Endodermal cell (in vitro differentiated cells): ENCODE measurements around the gene TMEM273. TPM values are rescaled to one million over a fixed set of nuclear protein-coding genes. Genes with fewer than 3 reads are reported as not detected.

Experiments
- DNase-seq: peaks from one replicate; pipeline ENCODE4 v3.0.0-alpha.2; 2017
- H3K27ac ChIP-seq: 2 replicates; pipeline ENCODE4 v1.5.1; 2013; ENCODE audit warnings: mild to moderate bottlenecking, low read depth, low read length, moderate library complexity
- H3K27me3 ChIP-seq: 2 replicates; pipeline ENCODE4 v1.6.1; 2013; ENCODE audit warnings: mild to moderate bottlenecking, low read length, moderate library complexity; ENCODE audit not compliant: insufficient read depth, control insufficient read depth, poor library complexity, severe bottlenecking
- H3K36me3 ChIP-seq: 2 replicates; pipeline ENCODE4 v1.7.0; 2013; ENCODE audit warnings: mild to moderate bottlenecking, low read length, moderate library complexity; ENCODE audit not compliant: control insufficient read depth, insufficient read depth
- H3K4me1 ChIP-seq: one replicate; pipeline ENCODE4 v1.7.0; 2013; ENCODE audit warnings: low read length; ENCODE audit not compliant: control insufficient read depth, insufficient read depth
- H3K4me3 ChIP-seq: 2 replicates; pipeline ENCODE4 v1.5.1; 2013; ENCODE audit warnings: mild to moderate bottlenecking, low read length, moderate library complexity
- H3K9ac ChIP-seq: 2 replicates; pipeline ENCODE4 v1.6.1; 2013; ENCODE audit warnings: mild to moderate bottlenecking, low read length, moderate library complexity; ENCODE audit not compliant: poor library complexity, severe bottlenecking; ENCODE audit errors: extremely low read depth
- H3K9me3 ChIP-seq: 2 replicates; pipeline ENCODE4 v1.6.1; 2013; ENCODE audit warnings: mild to moderate bottlenecking, low read length, moderate library complexity; ENCODE audit not compliant: control insufficient read depth
- H3K27ac Mint-ChIP-seq: 2 replicates; pipeline ENCODE4 v1.8.0; 2020; ENCODE audit warnings: mixed read lengths
- H3K27me3 Mint-ChIP-seq: 2 replicates; pipeline ENCODE4 v1.8.0; 2021; ENCODE audit warnings: mild to moderate bottlenecking, mixed read lengths; ENCODE audit not compliant: insufficient read depth
- H3K36me3 Mint-ChIP-seq: 2 replicates; pipeline ENCODE4 v1.8.0; 2020; ENCODE audit warnings: low read depth, mixed read lengths
- H3K4me1 Mint-ChIP-seq: 2 replicates; pipeline ENCODE4 v1.8.0; 2020; ENCODE audit warnings: mixed read lengths
- H3K4me3 Mint-ChIP-seq: 2 replicates; pipeline ENCODE4 v1.8.0; 2020; ENCODE audit warnings: mild to moderate bottlenecking, moderate library complexity, mixed read lengths
- H3K9me3 Mint-ChIP-seq: 2 replicates; pipeline ENCODE4 v1.8.0; 2020; ENCODE audit warnings: mild to moderate bottlenecking, mixed read lengths
- WGBS, 2 experiments: methylation state at CpG; one replicate each; pipeline versions ENCODE4 v1.1.5 to v1.1.7; 2013; ENCODE audit warnings: missing lambda C conversion rate in 2 of 2, mixed read lengths in 1 of 2; ENCODE audit not compliant: insufficient coverage in 1 of 2, insufficient read length in 1 of 2; 5-methylcytosine and 5-hydroxymethylcytosine counted together
- total RNA-seq, 2 donors: library from RNA; stranded (reverse); fragmentation: NEBNext Ultra II Directional in 1 of 2; extraction: Animal tissue kit (Norgen Biotek cat#: 25700) in 1 of 2; gene quantifications; 2 replicates in 1 of 2; 3 replicates in 1 of 2; pipeline ENCODE4 v1.2.1, GENCODE V29; 2021
- TF ChIP-seq, protein P1 (sequence below): fragments of 200-600 bp; sonication (generic); conservative IDR thresholded peaks from 2 replicates; pipeline ENCODE4 v1.5.0; 2021; ENCODE audit warnings: antibody characterized with exemption, mild to moderate bottlenecking

TMEM273 gene
- total RNA-seq, 2 donors from 2014 or later, result not detected

DNA sequence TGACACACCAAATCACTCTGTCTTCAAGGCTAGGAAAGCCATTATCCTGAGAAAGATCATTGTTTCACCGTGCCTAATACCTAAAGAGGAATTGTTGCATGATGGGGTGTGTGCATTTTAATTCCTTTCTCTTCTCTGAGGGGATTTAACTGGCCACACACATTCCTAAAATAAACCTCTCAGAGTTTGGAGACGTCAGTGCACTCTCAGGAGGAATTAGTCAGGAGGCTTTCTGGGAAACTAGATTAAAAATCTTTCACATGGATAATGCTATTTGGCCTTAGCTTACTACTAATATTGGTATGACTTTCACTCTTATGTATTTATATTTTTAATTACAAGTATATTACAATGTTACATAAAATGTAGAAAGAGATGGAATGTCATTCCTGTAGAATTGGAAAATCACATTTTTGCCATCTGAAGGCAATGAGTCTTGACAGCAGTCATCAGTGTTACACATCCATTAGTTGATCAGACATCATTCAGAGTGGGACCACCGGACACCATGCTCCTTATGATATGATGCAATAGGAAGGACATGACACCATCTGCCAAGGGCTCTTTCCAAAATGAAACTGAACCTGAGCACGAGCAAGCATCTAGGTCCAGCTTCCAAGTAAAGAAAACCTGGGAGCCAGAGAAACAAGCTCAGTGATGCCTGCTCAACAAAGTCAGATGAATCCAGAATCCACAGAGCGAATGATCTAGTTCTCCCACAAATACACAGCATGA lies 43.1 kb upstream of the TMEM273 start:
- H3K4me3 Mint-ChIP-seq, result no peak overlapping the region
- TF ChIP-seq, protein P1, sequence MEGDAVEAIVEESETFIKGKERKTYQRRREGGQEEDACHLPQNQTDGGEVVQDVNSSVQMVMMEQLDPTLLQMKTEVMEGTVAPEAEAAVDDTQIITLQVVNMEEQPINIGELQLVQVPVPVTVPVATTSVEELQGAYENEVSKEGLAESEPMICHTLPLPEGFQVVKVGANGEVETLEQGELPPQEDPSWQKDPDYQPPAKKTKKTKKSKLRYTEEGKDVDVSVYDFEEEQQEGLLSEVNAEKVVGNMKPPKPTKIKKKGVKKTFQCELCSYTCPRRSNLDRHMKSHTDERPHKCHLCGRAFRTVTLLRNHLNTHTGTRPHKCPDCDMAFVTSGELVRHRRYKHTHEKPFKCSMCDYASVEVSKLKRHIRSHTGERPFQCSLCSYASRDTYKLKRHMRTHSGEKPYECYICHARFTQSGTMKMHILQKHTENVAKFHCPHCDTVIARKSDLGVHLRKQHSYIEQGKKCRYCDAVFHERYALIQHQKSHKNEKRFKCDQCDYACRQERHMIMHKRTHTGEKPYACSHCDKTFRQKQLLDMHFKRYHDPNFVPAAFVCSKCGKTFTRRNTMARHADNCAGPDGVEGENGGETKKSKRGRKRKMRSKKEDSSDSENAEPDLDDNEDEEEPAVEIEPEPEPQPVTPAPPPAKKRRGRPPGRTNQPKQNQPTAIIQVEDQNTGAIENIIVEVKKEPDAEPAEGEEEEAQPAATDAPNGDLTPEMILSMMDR, result no peak
- Histone ChIP-seq H3K4me1 (no peaks in the 10 kb centered on the region), H3K27me3 (peaks cover 18% of the 10 kb centered on the region), H3K36me3 (no peaks in the 10 kb centered on the region), H3K4me3 (no peak overlapping the region), H3K9me3 (no peaks in the 10 kb centered on the region), H3K27ac (no peak overlapping the region), H3K9ac (no peak overlapping the region)
- no peaks in the 10 kb centered on the region for H3K36me3 Mint-ChIP-seq
- no peak overlapping the region for H3K27ac Mint-ChIP-seq
- no peaks in the 10 kb centered on the region for H3K4me1 Mint-ChIP-seq
- WGBS, 2 experiments, result 90 to 93% methylated on average over 3 to 5 of the region's 5 CpGs
- no peaks in the 10 kb centered on the region for H3K9me3 Mint-ChIP-seq
- H3K27me3 Mint-ChIP-seq, result peaks cover 11% of the 10 kb centered on the region
- no peak for DNase-seq

DNA sequence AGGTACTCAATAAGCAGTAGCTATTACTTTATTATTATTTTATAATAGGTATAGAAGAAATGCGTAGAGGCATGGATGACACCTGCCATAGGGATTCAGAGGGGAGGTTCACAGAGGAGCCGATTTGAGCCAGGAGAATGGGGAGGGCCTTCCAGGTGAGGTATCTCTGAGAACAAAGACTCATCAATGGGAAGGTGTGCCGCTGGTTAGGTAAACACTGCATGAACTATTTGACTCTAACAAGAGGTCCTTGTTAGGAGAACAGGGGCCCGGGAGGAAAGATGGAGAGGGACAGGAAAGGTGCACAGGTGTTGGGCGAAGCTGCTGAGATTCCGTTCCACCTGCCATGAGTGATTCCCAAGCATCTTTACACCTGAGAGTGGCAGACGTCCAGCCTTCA lies 41.8 kb upstream of the TMEM273 start:
- peaks cover 10% of the 10 kb centered on the region for H3K27me3 ChIP-seq
- H3K27ac Mint-ChIP-seq, result no peak overlapping the region
- 88 to 90% methylated on average over 6 to 7 of the region's 7 CpGs for WGBS, 2 experiments
- no peaks in the 10 kb centered on the region for H3K9me3 ChIP-seq
- H3K4me3 ChIP-seq, result no peak overlapping the region
- H3K4me1 Mint-ChIP-seq, result peaks cover 9% of the 10 kb centered on the region
- peaks cover 5% of the 10 kb centered on the region for H3K27me3 Mint-ChIP-seq
- no peak overlapping the region for H3K9ac ChIP-seq
- H3K36me3 ChIP-seq, result no peaks in the 10 kb centered on the region
- H3K4me3 Mint-ChIP-seq, result no peak overlapping the region
- no peaks in the 10 kb centered on the region for H3K9me3 Mint-ChIP-seq
- no peaks in the 10 kb centered on the region for H3K36me3 Mint-ChIP-seq
- H3K27ac ChIP-seq, result no peak overlapping the region
- H3K4me1 ChIP-seq, result no peaks in the 10 kb centered on the region
- TF ChIP-seq, protein P1, result no peak
- no peak for DNase-seq

DNA sequence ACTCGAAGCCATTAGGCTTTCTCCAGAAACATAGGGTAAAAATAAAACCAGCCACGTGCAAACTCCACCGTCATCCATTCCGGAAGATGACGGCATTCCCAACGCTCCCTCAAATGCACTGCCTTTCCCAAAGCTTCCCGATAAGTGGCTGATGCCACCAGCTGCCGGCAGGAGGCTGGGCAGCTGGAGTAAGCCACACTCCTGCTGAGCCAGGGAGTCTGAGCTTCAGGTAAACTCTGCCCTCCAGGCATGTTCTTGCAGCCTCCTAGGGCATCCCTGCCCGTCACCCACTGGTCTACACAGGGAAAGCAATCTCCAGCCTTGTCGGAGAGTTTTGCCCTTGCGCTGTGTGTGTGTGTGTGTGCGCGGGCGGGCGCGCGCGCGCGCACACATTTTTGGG lies 40.5 kb upstream of the TMEM273 start:
- H3K27ac Mint-ChIP-seq, result no peak overlapping the region
- Histone ChIP-seq H3K36me3 (no peaks in the 10 kb centered on the region), H3K9me3 (no peaks in the 10 kb centered on the region), H3K4me3 (no peak overlapping the region), H3K27me3 (peaks cover 3% of the 10 kb centered on the region), H3K9ac (no peak overlapping the region), H3K27ac (no peak overlapping the region), H3K4me1 (no peaks in the 10 kb centered on the region)
- TF ChIP-seq, protein P1, result peak; percentile 22
- no peak for DNase-seq
- no peak overlapping the region for H3K4me3 Mint-ChIP-seq
- 83 to 88% methylated on average over 17 to 20 of the region's 20 CpGs for WGBS, 2 experiments
- H3K4me1 Mint-ChIP-seq, result peaks cover 9% of the 10 kb centered on the region
- H3K9me3 Mint-ChIP-seq, result peaks cover 1% of the 10 kb centered on the region
- peaks cover 5% of the 10 kb centered on the region for H3K27me3 Mint-ChIP-seq
- no peaks in the 10 kb centered on the region for H3K36me3 Mint-ChIP-seq
